GM13977 (cell line): ENCODE results near the gene GNB5.

ENCODE experiments used
- DNase-seq: peaks from one replicate; pipeline ENCODE4 v3.0.0; 2012; ENCODE audit warnings: low spot score
- CTCF ChIP-seq: IDR thresholded peaks from 2 replicates; pipeline ENCODE4 v1.5.1; 2012; ENCODE audit warnings: mild to moderate bottlenecking, control low read depth; ENCODE audit not compliant: insufficient read depth; ENCODE audit errors: extremely low read depth, missing control alignments
- in situ Hi-C: fragments of 300-500 bp; cut with MboI; formaldehyde crosslinking; loops from one replicate; pipeline ENCODE4 v1.12.0; 2022; ENCODE audit warnings: low sequenced_read_pairs, low pct_unique_long_range_greater_than_20kb, mixed read lengths, inconsistent platforms; ENCODE audit not compliant: unreplicated experiment

The GNB5 gene

GRCh38 chr15:52199271-52199670, 8.1 kb upstream of the GNB5 start:
- no peak for DNase-seq
- in situ Hi-C loops, result no loop called here
- TF ChIP-seq CTCF, result no peak

GRCh38 chr15:52196891-52197290, 5.7 kb upstream of the GNB5 start:
- no peak for DNase-seq
- TF ChIP-seq CTCF, result no peak
- in situ Hi-C loops, result no loop called here

GRCh38 chr15:52193791-52194190, 2.6 kb upstream of the GNB5 start:
- no peak for TF ChIP-seq CTCF
- in situ Hi-C loops, result no loop called here
- no peak for DNase-seq

- DNase-seq, result no peak
- in situ Hi-C loops, result no loop called here
- TF ChIP-seq CTCF, result no peak
Measured at GRCh38 chr15:52193321-52193720, 2.1 kb upstream of the GNB5 start.

GRCh38 chr15:52186651-52187486, 4.3 kb downstream of the GNB5 start:
- in situ Hi-C loops, result no loop called here
- DNase-seq, result no peak
- TF ChIP-seq CTCF, result no peak

GRCh38 chr15:52185151-52185561, 6.0 kb downstream of the GNB5 start:
- TF ChIP-seq CTCF, result no peak
- in situ Hi-C loops, result no loop called here
- DNase-seq, result no peak
